ENCODE data around the gene GCNA. TPM values are rescaled to one million over a fixed set of nuclear protein-coding genes. Genes with fewer than 3 reads are reported as not detected.

GCNA gene, protein sequence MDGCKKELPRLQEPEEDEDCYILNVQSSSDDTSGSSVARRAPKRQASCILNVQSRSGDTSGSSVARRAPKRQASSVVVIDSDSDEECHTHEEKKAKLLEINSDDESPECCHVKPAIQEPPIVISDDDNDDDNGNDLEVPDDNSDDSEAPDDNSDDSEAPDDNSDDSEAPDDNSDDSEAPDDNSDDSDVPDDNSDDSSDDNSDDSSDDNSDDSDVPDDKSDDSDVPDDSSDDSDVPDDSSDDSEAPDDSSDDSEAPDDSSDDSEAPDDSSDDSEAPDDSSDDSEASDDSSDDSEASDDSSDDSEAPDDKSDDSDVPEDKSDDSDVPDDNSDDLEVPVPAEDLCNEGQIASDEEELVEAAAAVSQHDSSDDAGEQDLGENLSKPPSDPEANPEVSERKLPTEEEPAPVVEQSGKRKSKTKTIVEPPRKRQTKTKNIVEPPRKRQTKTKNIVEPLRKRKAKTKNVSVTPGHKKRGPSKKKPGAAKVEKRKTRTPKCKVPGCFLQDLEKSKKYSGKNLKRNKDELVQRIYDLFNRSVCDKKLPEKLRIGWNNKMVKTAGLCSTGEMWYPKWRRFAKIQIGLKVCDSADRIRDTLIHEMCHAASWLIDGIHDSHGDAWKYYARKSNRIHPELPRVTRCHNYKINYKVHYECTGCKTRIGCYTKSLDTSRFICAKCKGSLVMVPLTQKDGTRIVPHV
- total RNA-seq (2014; rRNA removed; shearing (Covaris generic)): 2.0 and 2.1 TPM in 2 replicates
- total RNA-seq (2022): 3.9 and 4.2 TPM in 2 replicates
- Bru-seq, nascent RNA: percentile 50 among the genes with signal in this experiment
- percentile 63 among the genes with signal in this experiment for BruChase-seq, experiment 1, labeled RNA remaining after a 6-hour chase
- percentile 58 among the genes with signal in this experiment for BruChase-seq, experiment 2, labeled RNA remaining after a 2-hour chase
- long read RNA-seq: 0 reads

DNA sequence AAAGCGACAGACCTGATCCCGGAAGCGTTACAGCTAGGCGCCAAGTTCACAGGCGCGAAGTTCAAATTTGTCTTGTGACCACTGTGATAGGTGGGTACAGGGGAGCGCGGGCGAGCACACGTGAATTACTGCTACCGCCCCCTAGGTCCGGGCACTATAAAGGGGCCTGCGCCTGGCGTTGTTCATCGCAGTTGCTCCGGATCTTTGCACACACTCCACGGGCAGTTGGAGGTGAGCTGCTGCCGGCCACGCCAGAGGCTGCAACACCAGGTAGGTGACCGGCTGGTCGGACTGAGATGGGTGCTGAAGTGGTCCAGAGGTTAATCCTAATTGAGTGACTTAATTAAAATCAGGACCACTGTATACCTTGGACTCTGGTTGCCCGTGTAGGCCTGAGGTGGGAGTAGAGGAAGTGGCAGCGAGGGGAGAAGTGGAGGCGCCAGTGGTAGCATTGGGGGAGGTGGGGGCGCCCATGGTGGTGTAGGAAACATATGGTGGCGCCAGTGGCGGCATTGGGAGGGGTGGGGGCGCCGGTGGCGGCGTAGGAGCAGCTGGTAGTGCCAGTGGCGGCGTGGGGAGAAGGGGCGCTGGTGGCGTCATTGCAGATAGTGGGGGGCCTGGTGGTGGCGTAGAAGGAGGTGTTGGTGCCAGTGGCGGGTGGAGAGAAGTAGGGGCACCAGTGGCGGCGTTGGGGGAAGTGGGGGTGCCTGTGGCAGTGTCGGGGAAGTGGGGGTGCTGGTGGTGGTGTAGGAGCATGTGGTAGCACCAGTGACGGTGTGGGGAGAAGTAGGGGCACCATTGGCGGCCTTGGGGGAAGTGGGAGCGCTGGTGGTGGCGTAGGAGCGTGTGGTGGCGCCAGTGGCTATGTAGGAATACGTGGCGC is at the start of gene GCNA:
TSS of gene GCNA (plus strand) at position 185 of the 883 bp plus-strand sequence. CDS start 2,385 bp downstream, outside the sequence.
- no peak within 1 kb of the TSS for H2AFZ ChIP-seq (ENCODE audit: low read length)
- intact Hi-C loops (cut with micrococcal nuclease; ENCODE audit: unreplicated experiment): no loop called here
- DNase-seq (ENCODE audit: low spot score): no peak
- TF ChIP-seq, protein P1, sequence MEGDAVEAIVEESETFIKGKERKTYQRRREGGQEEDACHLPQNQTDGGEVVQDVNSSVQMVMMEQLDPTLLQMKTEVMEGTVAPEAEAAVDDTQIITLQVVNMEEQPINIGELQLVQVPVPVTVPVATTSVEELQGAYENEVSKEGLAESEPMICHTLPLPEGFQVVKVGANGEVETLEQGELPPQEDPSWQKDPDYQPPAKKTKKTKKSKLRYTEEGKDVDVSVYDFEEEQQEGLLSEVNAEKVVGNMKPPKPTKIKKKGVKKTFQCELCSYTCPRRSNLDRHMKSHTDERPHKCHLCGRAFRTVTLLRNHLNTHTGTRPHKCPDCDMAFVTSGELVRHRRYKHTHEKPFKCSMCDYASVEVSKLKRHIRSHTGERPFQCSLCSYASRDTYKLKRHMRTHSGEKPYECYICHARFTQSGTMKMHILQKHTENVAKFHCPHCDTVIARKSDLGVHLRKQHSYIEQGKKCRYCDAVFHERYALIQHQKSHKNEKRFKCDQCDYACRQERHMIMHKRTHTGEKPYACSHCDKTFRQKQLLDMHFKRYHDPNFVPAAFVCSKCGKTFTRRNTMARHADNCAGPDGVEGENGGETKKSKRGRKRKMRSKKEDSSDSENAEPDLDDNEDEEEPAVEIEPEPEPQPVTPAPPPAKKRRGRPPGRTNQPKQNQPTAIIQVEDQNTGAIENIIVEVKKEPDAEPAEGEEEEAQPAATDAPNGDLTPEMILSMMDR (conservative IDR thresholded peaks at IDR 0.05; ENCODE audit: low read length): no peak
- no peak for TF ChIP-seq EZH2phosphoT487 (IDR thresholded peaks at IDR 0.05; ENCODE audit: borderline replicate concordance, low read depth, low read length)
- no peak within 1 kb of the TSS for H3K27ac ChIP-seq (ENCODE audit: low read depth, low read length, poor library complexity, severe bottlenecking)
- H3K9me3 ChIP-seq (ENCODE audit: low read length): no peaks in the 10 kb centered on the region
- no TSS peak for BruUV-seq (replicated peaks)
- no peaks in the 10 kb centered on the region for H3K4me1 ChIP-seq (ENCODE audit: insufficient read depth, low read length, poor library complexity, severe bottlenecking)
- no peaks in the 10 kb centered on the region for H4K20me1 ChIP-seq (ENCODE audit: insufficient read depth, low read length)
- no peak within 1 kb of the TSS for H3K4me2 ChIP-seq (ENCODE audit: low read length)
- CTCF ChIA-PET (ENCODE audit: unreplicated experiment): no interaction called here
- no peaks in the 10 kb centered on the region for H3K9me2 ChIP-seq (ENCODE audit: insufficient read depth, low read length)
- H3K36me3 ChIP-seq (ENCODE audit: insufficient read depth, low read length): peaks cover 42% of the 10 kb centered on the region
- POLR2A ChIA-PET: no interaction called here
- no peaks in the 10 kb centered on the region for H3K79me2 ChIP-seq (ENCODE audit: insufficient read depth, low read depth, low read length)
- H3K4me3 ChIP-seq (ENCODE audit: low read depth, low read length, poor library complexity, severe bottlenecking): no peak within 1 kb of the TSS

DNA sequence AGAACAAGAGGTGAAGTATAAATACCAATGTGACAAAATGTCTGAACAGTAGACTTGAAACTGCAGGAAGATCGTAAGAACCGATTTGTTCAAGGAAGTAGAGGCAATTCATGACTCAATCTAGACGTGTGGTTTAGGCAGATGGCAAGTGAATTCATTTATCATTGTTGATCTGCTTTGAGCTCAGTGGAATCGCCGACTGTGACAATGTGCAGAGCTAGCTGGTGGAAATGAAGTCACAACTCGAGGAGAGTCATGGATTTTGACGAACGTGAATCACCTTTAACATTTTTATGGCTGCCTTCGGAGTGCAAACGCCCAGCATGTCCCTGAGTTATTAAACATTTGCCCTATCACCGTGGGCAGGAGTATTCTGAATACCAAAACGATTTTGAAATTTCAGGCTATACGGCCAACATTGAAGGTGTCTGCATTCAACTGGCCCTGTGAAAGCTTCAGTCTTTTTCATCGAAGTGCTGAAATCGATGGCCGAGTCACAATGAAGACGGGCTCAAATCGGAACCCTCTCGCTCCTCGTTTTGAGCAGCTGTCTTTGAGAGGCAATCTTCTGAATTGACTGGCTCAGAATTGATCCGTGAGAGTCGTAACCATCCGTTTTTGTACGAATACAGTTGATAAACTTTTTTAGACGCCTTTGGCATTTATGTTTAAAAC is 46.0 kb upstream of the GCNA start:
- Histone ChIP-seq H3K36me3 (ENCODE audit: insufficient read depth, low read length) (peaks cover 32% of the 10 kb centered on the region), H3K4me3 (ENCODE audit: low read depth, low read length, poor library complexity, severe bottlenecking) (peak overlapping the region; percentile 78), H3K4me1 (ENCODE audit: insufficient read depth, low read length, poor library complexity, severe bottlenecking) (peaks cover 19% of the 10 kb centered on the region), H4K20me1 (ENCODE audit: insufficient read depth, low read length) (peaks cover 17% of the 10 kb centered on the region), H3K9me3 (ENCODE audit: low read length) (no peaks in the 10 kb centered on the region), H3K4me2 (ENCODE audit: low read length) (peak overlapping the region; percentile 76), H3K79me2 (ENCODE audit: insufficient read depth, low read depth, low read length) (peaks cover 44% of the 10 kb centered on the region), H2AFZ (ENCODE audit: low read length) (peak overlapping the region; percentile 76), H3K9me2 (ENCODE audit: insufficient read depth, low read length) (no peaks in the 10 kb centered on the region), H3K27ac (ENCODE audit: low read depth, low read length, poor library complexity, severe bottlenecking) (peak overlapping the region; percentile 80)
- POLR2A ChIA-PET: interaction anchor here (0.5 to 1.8 kb wide), 6 partner anchors 10 to 335 kb away, joined by 3 to 5 read pairs (median 4); partner anchors contain the start of gene TAF1
- DNase-seq (ENCODE audit: low spot score): peak; percentile 45
- BruUV-seq (replicated peaks): TSS peak; percentile 98
- intact Hi-C loops (cut with micrococcal nuclease; ENCODE audit: unreplicated experiment): loop anchor here (2.0 kb wide), 2 partner anchors 165 to 463 kb away; partner anchors contain the start of genes SNX12 and TAF1
- TF ChIP-seq EZH2phosphoT487 (IDR thresholded peaks at IDR 0.05; ENCODE audit: borderline replicate concordance, low read depth, low read length): no peak
- TF ChIP-seq, protein P1 (conservative IDR thresholded peaks at IDR 0.05; ENCODE audit: low read length): no peak
- CTCF ChIA-PET (ENCODE audit: unreplicated experiment): no interaction called here
